ENCODE measurements around the gene MALRD1.
"Not testable (repeated sequence)": the region's sequence is repeated elsewhere in the genome, so short reads cannot be mapped to it uniquely, and the experiment has no call there.

MALRD1 gene

GRCh38 chr10:19498393-19499290 is 450.0 kb downstream of the MALRD1 start:
- TF ChIP-seq CTCF (IDR thresholded peaks at IDR 0.05) = no peak
- H3K27me3 Mint-ChIP-seq (ENCODE audit: low read depth, poor library complexity) = peaks cover 9% of the 10 kb centered on the region
- DNase-seq = no peak
- H3K9me3 Mint-ChIP-seq = peaks cover 10% of the 10 kb centered on the region
- H3K27ac Mint-ChIP-seq = no peak overlapping the region
- H3K36me3 Mint-ChIP-seq (ENCODE audit: low read depth) = peaks cover 7% of the 10 kb centered on the region
- H3K4me1 Mint-ChIP-seq = no peaks in the 10 kb centered on the region
- H3K4me3 Mint-ChIP-seq = no peak overlapping the region

- no peak for DNase-seq
- no peaks in the 10 kb centered on the region for H3K4me1 Mint-ChIP-seq
- H3K9me3 Mint-ChIP-seq = peaks cover 3% of the 10 kb centered on the region
- no peak overlapping the region for H3K27ac Mint-ChIP-seq
- H3K4me3 Mint-ChIP-seq = no peak overlapping the region
- TF ChIP-seq CTCF (IDR thresholded peaks at IDR 0.05) = no peak
- H3K27me3 Mint-ChIP-seq (ENCODE audit: low read depth, poor library complexity) = peaks cover 7% of the 10 kb centered on the region
- H3K36me3 Mint-ChIP-seq (ENCODE audit: low read depth) = peaks cover 2% of the 10 kb centered on the region
Observed at GRCh38 chr10:19499291-19499770, 450.7 kb downstream of the MALRD1 start.

- Mint-ChIP-seq H3K27ac (no peak overlapping the region), H3K9me3 (peaks cover 10% of the 10 kb centered on the region)
Observed at GRCh38 chr10:19500959-19501358, 452.4 kb downstream of the MALRD1 start.

GRCh38 chr10:19505320-19506312 is 457.0 kb downstream of the MALRD1 start:
- Mint-ChIP-seq H3K27ac (no peak overlapping the region), H3K36me3 (ENCODE audit: low read depth) (no peaks in the 10 kb centered on the region), H3K27me3 (ENCODE audit: low read depth, poor library complexity) (peaks cover 6% of the 10 kb centered on the region), H3K4me1 (peaks cover 12% of the 10 kb centered on the region), H3K4me3 (no peak overlapping the region), H3K9me3 (peaks cover 18% of the 10 kb centered on the region)
- TF ChIP-seq CTCF (IDR thresholded peaks at IDR 0.05) = no peak
- no peak for DNase-seq

More at GRCh38 chr10:19500959-19501358, 452.4 kb downstream of the MALRD1 start:
- no peak for DNase-seq
- Mint-ChIP-seq H3K36me3 (ENCODE audit: low read depth) (no peaks in the 10 kb centered on the region), H3K27me3 (ENCODE audit: low read depth, poor library complexity) (peaks cover 7% of the 10 kb centered on the region), H3K4me1 (no peaks in the 10 kb centered on the region), H3K4me3 (no peak overlapping the region)
- no peak for TF ChIP-seq CTCF (IDR thresholded peaks at IDR 0.05)

GRCh38 chr10:19510005-19510732 is 461.6 kb downstream of the MALRD1 start:
- Mint-ChIP-seq H3K9me3 (peaks cover 18% of the 10 kb centered on the region), H3K4me1 (peaks cover 17% of the 10 kb centered on the region), H3K27ac (peak overlapping the region; percentile 74)
- H3K36me3 Mint-ChIP-seq (ENCODE audit: low read depth); H3K4me3 Mint-ChIP-seq; DNase-seq; H3K27me3 Mint-ChIP-seq (ENCODE audit: low read depth, poor library complexity): not testable (repeated sequence)

Measured in nephron progenitor cell (in vitro differentiated cells).